Daoy (cell line): ENCODE data around the gene PHLDB2. TPM values are rescaled to one million over a fixed set of nuclear protein-coding genes. Genes with fewer than 3 reads are reported as not detected.

Source experiments
- DNase-seq: peaks from one replicate; pipeline ENCODE4 v3.0.0-alpha.2; 2015; ENCODE audit warnings: low read depth
- total RNA-seq: library from RNA; depleted of rRNA; stranded (reverse); fragments of >200 nt; shearing (Covaris generic); gene quantifications from 2 replicates; pipeline ENCODE4 v1.2.3, GENCODE V29; 2014

The PHLDB2 gene
- total RNA-seq, 1 experiment from 2014 or later: 73.2 TPM

- no peak for DNase-seq
Observed at GRCh38 chr3:111923806-111924205, 64.7 kb downstream of the PHLDB2 start.

- DNase-seq: peak; percentile 63
Observed at GRCh38 chr3:111924283-111924682, 65.2 kb downstream of the PHLDB2 start.

- no peak for DNase-seq
Observed at GRCh38 chr3:111926266-111926676, 67.2 kb downstream of the PHLDB2 start.

GRCh38 chr3:111928613-111929012 is 69.5 kb downstream of the PHLDB2 start:
- DNase-seq: no peak

GRCh38 chr3:111929484-111929883 is 70.4 kb downstream of the PHLDB2 start:
- DNase-seq: no peak

GRCh38 chr3:111932946-111933345 is 73.9 kb downstream of the PHLDB2 start:
- DNase-seq: no peak

- peak; percentile 67 for DNase-seq
Observed at GRCh38 chr3:111936191-111936841, 77.3 kb downstream of the PHLDB2 start.

GRCh38 chr3:111936967-111937366 is 77.9 kb downstream of the PHLDB2 start:
- no peak for DNase-seq

GRCh38 chr3:111937871-111938270 is 78.8 kb downstream of the PHLDB2 start:
- no peak for DNase-seq

GRCh38 chr3:111939873-111940272 is 80.8 kb downstream of the PHLDB2 start:
- DNase-seq: no peak

- DNase-seq: no peak
Observed at GRCh38 chr3:111943533-111943932, 84.5 kb downstream of the PHLDB2 start.

- no peak for DNase-seq
Observed at GRCh38 chr3:111944372-111944771, 85.3 kb downstream of the PHLDB2 start.

- DNase-seq: no peak
Observed at GRCh38 chr3:111947231-111947630, 88.2 kb downstream of the PHLDB2 start.

- no peak for DNase-seq
Observed at GRCh38 chr3:111948786-111949185, 89.7 kb downstream of the PHLDB2 start.

- DNase-seq: no peak
Observed at GRCh38 chr3:111949712-111950111, 90.6 kb downstream of the PHLDB2 start.

- DNase-seq: no peak
Observed at GRCh38 chr3:111951032-111951431, 92.0 kb downstream of the PHLDB2 start.

GRCh38 chr3:111952086-111952485 is 93.0 kb downstream of the PHLDB2 start:
- no peak for DNase-seq

- no peak for DNase-seq
Observed at GRCh38 chr3:111952866-111953450, 93.9 kb downstream of the PHLDB2 start.

GRCh38 chr3:111954228-111954990 is 95.3 kb downstream of the PHLDB2 start:
- DNase-seq: no peak

GRCh38 chr3:111955876-111956275 is 96.8 kb downstream of the PHLDB2 start:
- DNase-seq: no peak

GRCh38 chr3:111956449-111956848 is 97.4 kb downstream of the PHLDB2 start:
- no peak for DNase-seq

GRCh38 chr3:111956995-111957734 is 98.1 kb downstream of the PHLDB2 start:
- DNase-seq: no peak
